ENCODE measurements around the gene VPS54. TPM values are rescaled to one million over a fixed set of nuclear protein-coding genes. Genes with fewer than 3 reads are reported as not detected.

VPS54 gene
- total RNA-seq, 1 experiment from 2014 or later, result 12.4 TPM

DNA sequence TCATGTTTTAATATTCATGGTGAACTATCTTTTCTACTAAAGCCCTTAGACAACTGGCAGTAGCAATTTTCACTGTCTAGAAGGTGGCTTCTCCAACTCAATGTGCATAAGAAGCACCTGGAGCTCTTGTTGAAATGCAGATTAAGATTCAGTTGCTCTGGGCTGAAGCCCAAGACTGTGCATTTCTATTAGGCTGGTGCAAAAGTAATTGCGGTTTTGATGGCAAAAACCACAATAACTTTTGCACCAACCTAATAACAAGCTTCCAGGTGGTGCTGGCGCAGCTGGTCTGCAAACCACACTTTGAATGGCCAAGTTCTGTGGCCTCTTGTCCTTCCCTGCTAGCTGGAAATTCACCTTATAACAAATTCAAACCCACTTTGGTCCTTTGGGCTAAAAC is 26.7 kb upstream of the VPS54 start:
- Histone ChIP-seq H3K4me3 (replicated peaks in 1 of 2; ENCODE audit: low read depth in 1 of 2, low read length in 2 of 2) (no peak overlapping the region), H3K27me3 (ENCODE audit: insufficient read depth, low read length) (no peaks in the 10 kb centered on the region), H3K9me2 (ENCODE audit: insufficient read depth) (no peaks in the 10 kb centered on the region), H2AFZ (ENCODE audit: low read depth, low read length, poor library complexity, severe bottlenecking) (no peak overlapping the region), H3K36me3 (ENCODE audit: control insufficient read depth in 1 of 2, insufficient read depth in 2 of 2, low read length in 2 of 2) (no peaks in the 10 kb centered on the region), H3K27ac (ENCODE audit: low read depth, low read length) (no peak overlapping the region), H3K4me2 (ENCODE audit: low read length) (no peak overlapping the region), H4K20me1 (ENCODE audit: insufficient read depth) (no peaks in the 10 kb centered on the region; the same call in 1 of the 2 replicates), H3K79me2 (ENCODE audit: insufficient read depth, low read length) (no peaks in the 10 kb centered on the region), H3K4me1 (ENCODE audit: control insufficient read depth in 1 of 2, insufficient read depth in 2 of 2, low read length in 2 of 2) (peaks cover 0 to 6% of the 10 kb centered on the region in 2 experiments; a peak in 1 of 4 replicates), H3K9me3 (ENCODE audit: control insufficient read depth in 1 of 2, insufficient read depth in 1 of 2, low read depth in 1 of 2, low read length in 2 of 2) (no peaks in the 10 kb centered on the region), H3K9ac (ENCODE audit: low read length) (no peak overlapping the region)
- ChIA-PET RAD21 (ENCODE audit: low non-redundant PET in 1 of 2, low total read pairs in 2 of 2, uncharacterized antibody in 2 of 2, unreplicated experiment in 2 of 2) (no interaction called here), CTCF (no interaction called here), POLR2A (no interaction called here)
- no peak for DNase-seq (ENCODE audit: low read depth, low spot score)
- no peak for ATAC-seq
- TF ChIP-seq EZH2 (IDR thresholded peaks at IDR 0.05) (no peak), JUND (IDR thresholded peaks at IDR 0.05) (no peak), EZH2phosphoT487 (IDR thresholded peaks at IDR 0.05; ENCODE audit: borderline replicate concordance) (no peak)
- no TSS peak for BruUV-seq (replicated peaks)
- intact Hi-C loops (cut with micrococcal nuclease), result loop anchor here (5.0 kb wide), 1 partner anchor 831 kb away; no protein-coding TSS in a partner anchor

DNA sequence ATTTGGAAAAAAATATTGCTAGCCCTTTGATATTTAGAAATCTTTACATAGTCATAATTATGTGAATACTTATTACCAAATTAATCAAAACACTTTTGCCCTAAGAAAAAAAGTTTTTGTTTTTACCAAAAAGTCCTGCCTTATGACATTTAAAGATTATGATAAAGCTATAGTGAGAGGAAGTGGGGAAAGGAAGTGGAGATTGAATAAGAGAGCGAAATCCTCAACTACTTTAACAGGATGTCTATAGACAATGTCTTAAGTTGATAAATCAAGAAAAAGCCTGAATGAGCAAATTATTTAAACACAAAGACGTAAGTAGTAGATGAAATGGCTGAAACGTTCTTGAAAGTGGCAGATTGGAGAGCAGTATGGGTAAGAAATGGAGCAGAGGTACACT is 20.9 kb upstream of the VPS54 start:
- H3K27me3 ChIP-seq (ENCODE audit: insufficient read depth, low read length), result no peaks in the 10 kb centered on the region
- no peak overlapping the region for H2AFZ ChIP-seq (ENCODE audit: low read depth, low read length, poor library complexity, severe bottlenecking)
- TF ChIP-seq ZNF274 (IDR thresholded peaks at IDR 0.05; ENCODE audit: low read depth, low read length) (no peak), JUND (IDR thresholded peaks at IDR 0.05) (no peak), YY1 (IDR thresholded peaks at IDR 0.05; ENCODE audit: extremely low read depth, insufficient replicate concordance, low read depth, low read length) (no peak), ELF1 (IDR thresholded peaks at IDR 0.05; ENCODE audit: borderline replicate concordance, low read depth) (no peak), FOSL1 (IDR thresholded peaks at IDR 0.05; ENCODE audit: low read depth) (no peak), CBX3 (IDR thresholded peaks at IDR 0.05; ENCODE audit: low read depth) (no peak), SIN3A (IDR thresholded peaks at IDR 0.05; ENCODE audit: low read depth) (no peak), SP1 (IDR thresholded peaks at IDR 0.05; ENCODE audit: low read depth) (no peak), EZH2 (IDR thresholded peaks at IDR 0.05) (no peak), TCF7L2 (IDR thresholded peaks at IDR 0.05; ENCODE audit: borderline replicate concordance, extremely low read depth, insufficient read depth, insufficient read length) (no peak), CEBPB (IDR thresholded peaks at IDR 0.05; ENCODE audit: low read depth) (no peak), EZH2phosphoT487 (IDR thresholded peaks at IDR 0.05; ENCODE audit: borderline replicate concordance) (no peak), EGR1 (IDR thresholded peaks at IDR 0.05; ENCODE audit: low read depth) (no peak), SRF (IDR thresholded peaks at IDR 0.05; ENCODE audit: low read depth) (no peak), POLR2A (IDR thresholded peaks at IDR 0.05; ENCODE audit: borderline replicate concordance, extremely low read depth, insufficient read depth, insufficient read length) (no peak)
- TF ChIP-seq, protein P1, sequence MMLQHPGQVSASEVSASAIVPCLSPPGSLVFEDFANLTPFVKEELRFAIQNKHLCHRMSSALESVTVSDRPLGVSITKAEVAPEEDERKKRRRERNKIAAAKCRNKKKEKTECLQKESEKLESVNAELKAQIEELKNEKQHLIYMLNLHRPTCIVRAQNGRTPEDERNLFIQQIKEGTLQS (IDR thresholded peaks at IDR 0.05), result no peak
- TF ChIP-seq, protein P2, sequence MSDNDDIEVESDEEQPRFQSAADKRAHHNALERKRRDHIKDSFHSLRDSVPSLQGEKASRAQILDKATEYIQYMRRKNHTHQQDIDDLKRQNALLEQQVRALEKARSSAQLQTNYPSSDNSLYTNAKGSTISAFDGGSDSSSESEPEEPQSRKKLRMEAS (IDR thresholded peaks at IDR 0.05), result no peak
- TF ChIP-seq, protein P3, sequence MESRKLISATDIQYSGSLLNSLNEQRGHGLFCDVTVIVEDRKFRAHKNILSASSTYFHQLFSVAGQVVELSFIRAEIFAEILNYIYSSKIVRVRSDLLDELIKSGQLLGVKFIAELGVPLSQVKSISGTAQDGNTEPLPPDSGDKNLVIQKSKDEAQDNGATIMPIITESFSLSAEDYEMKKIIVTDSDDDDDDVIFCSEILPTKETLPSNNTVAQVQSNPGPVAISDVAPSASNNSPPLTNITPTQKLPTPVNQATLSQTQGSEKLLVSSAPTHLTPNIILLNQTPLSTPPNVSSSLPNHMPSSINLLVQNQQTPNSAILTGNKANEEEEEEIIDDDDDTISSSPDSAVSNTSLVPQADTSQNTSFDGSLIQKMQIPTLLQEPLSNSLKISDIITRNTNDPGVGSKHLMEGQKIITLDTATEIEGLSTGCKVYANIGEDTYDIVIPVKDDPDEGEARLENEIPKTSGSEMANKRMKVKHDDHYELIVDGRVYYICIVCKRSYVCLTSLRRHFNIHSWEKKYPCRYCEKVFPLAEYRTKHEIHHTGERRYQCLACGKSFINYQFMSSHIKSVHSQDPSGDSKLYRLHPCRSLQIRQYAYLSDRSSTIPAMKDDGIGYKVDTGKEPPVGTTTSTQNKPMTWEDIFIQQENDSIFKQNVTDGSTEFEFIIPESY (IDR thresholded peaks at IDR 0.05; ENCODE audit: extremely low read depth, insufficient replicate concordance, low read length), result no peak
- no peaks in the 10 kb centered on the region for H3K36me3 ChIP-seq (ENCODE audit: control insufficient read depth in 1 of 2, insufficient read depth in 2 of 2, low read length in 2 of 2)
- no peak overlapping the region for H3K4me3 ChIP-seq (replicated peaks in 1 of 2; ENCODE audit: low read depth in 1 of 2, low read length in 2 of 2)
- no peak overlapping the region for H3K4me2 ChIP-seq (ENCODE audit: low read length)
- H3K27ac ChIP-seq (ENCODE audit: low read depth, low read length), result no peak overlapping the region
- DNase-seq (ENCODE audit: low read depth, low spot score), result no peak
- RAD21 ChIA-PET (ENCODE audit: low non-redundant PET in 1 of 2, low total read pairs in 2 of 2, uncharacterized antibody in 2 of 2, unreplicated experiment in 2 of 2), result no interaction called here
- H3K9me3 ChIP-seq (ENCODE audit: control insufficient read depth in 1 of 2, insufficient read depth in 1 of 2, low read depth in 1 of 2, low read length in 2 of 2), result no peaks in the 10 kb centered on the region
- no peaks in the 10 kb centered on the region for H3K4me1 ChIP-seq (ENCODE audit: control insufficient read depth in 1 of 2, insufficient read depth in 2 of 2, low read length in 2 of 2)
- POLR2A ChIA-PET, result no interaction called here
- CTCF ChIA-PET, result interaction anchor here (2.3 kb wide), 1 partner anchor 9 kb away, joined by 8 read pairs; no protein-coding TSS in a partner anchor
- H3K79me2 ChIP-seq (ENCODE audit: insufficient read depth, low read length), result no peaks in the 10 kb centered on the region
- H4K20me1 ChIP-seq (ENCODE audit: insufficient read depth), result no peaks in the 10 kb centered on the region
- no peak overlapping the region for H3K9ac ChIP-seq (ENCODE audit: low read length)
- intact Hi-C loops (cut with micrococcal nuclease), result no loop called here
- BruUV-seq (replicated peaks), result no TSS peak
- ATAC-seq, result no peak
- H3K9me2 ChIP-seq (ENCODE audit: insufficient read depth), result no peaks in the 10 kb centered on the region
